ENCODE data around the gene HIRA. TPM values are rescaled to one million over a fixed set of nuclear protein-coding genes. Genes with fewer than 3 reads are reported as not detected.

Gene HIRA
- total and polyA plus RNA-seq, 9 of the 15 experiments (the other 6 are each of a cell fraction or from before 2014, with no cell fraction given), result 0.96 to 132 (median 58.4) TPM

- no peak for TF ChIP-seq USF2 (CRISPR knock-in tag; IDR thresholded peaks at IDR 0.05)
- TF ChIP-seq ZNF174 (CRISPR knock-in tag; IDR thresholded peaks at IDR 0.05), result no peak
- no peak for TF ChIP-seq PHTF2 (CRISPR knock-in tag; IDR thresholded peaks at IDR 0.05)
- no peak for TF ChIP-seq ETS2 (tag; IDR thresholded peaks at IDR 0.05; ENCODE audit: borderline replicate concordance, poor library complexity, severe bottlenecking)
- TF ChIP-seq TRIM25 (IDR thresholded peaks at IDR 0.05; ENCODE audit: borderline replicate concordance), result no peak
- no peak for TF ChIP-seq HDAC3 (IDR thresholded peaks at IDR 0.05; ENCODE audit: borderline replicate concordance, partially characterized antibody)
- no peak for TF ChIP-seq ZNF561 (CRISPR knock-in tag; conservative IDR thresholded peaks at IDR 0.05)
- TF ChIP-seq GTF3C2 (IDR thresholded peaks at IDR 0.05; ENCODE audit: borderline replicate concordance, extremely low read depth, insufficient read length), result no peak
- peak; percentile 99 for TF ChIP-seq CTBP1 (IDR thresholded peaks at IDR 0.05; ENCODE audit: borderline replicate concordance)
- no peak for TF ChIP-seq PREB (CRISPR knock-in tag; IDR thresholded peaks at IDR 0.05)
- peak; percentile 93 for TF ChIP-seq ZBTB12 (CRISPR knock-in tag; IDR thresholded peaks at IDR 0.05)
Measured at GRCh38 chr22:19396934-19397733, 34.4 kb downstream of the HIRA start (continued).
